Activated effector memory CD4-positive, alpha-beta T cell treated with anti-CD3 and anti-CD28 coated beads, Interleukin-2, amount 50 U/mL, for 16 hours (primary cell): ENCODE data around the gene TTC7B.
A peak's percentile ranks its signal among the peaks of the same experiment; 100 is the strongest.

Experiments used
- DNase-seq: peaks from one replicate; pipeline ENCODE4 v3.0.0-alpha.2; 2020

TTC7B gene

DNA sequence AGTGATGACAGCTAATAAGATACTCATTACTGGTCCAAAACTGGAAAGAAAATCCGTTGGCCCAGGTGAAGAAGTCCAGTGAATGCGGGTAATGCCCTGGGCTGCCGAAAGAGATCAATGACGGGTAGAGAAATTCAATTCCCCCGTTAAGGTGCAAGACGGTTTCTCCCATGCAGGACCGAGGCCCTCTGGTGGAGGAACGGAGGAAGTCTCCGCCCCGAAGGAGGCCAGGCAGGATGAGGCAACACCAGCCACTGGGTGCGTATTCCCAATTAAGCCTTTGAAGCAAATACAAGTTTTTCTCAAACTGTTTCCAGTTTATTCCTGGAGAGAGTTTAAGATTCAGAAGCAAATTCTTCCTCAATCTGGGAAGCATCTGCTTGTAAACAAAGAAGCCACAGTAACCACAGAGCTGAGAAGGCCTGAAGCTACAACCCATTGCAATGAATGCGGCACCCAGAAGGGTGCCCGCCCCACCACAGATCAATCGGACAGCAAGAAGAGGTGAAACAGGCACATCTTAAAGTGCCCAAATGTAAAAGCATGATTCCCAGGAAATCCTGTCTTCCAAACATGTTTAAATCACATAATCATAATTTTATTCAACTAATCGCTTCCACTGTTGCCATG lies 118.5 kb downstream of the TTC7B start:
- DNase-seq = peak; percentile 89

DNA sequence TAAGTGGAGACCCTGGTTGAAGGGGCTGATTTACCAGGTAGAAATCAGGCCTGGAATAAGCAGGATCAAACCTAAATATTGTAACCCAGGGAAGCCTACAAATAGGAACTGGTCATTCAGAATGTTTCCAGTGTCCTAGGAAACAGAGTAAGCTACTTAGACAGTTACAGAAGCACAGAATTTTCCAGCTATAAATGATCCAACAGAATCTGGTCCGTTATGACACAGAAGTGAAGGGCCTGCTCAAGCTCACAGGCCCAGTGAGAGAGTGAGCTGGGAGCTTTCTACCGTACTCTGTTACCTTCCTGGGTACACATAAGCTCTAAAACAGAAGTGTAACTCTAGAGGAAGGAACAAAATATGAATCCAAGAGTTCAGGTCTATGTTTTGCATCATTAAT lies 119.1 kb downstream of the TTC7B start:
- no peak for DNase-seq

DNA sequence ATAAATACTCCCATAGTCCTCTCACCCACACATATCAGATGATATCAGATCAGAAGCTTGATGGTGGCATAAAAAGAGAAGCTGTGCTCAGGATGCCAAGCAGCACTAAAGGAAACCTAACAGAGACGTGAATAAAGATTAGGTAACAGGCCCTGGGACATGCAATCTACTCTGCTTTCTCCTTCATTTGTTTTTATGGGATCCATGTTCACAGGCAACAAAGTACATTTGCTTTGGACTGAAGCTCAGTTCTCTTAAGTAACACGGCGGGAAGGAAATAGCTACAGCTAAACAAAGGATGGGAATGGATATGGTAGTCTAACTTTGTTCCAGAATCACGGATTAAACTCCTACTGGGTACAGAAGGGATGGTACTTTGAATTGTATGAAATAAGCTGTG lies 119.5 kb downstream of the TTC7B start:
- DNase-seq = no peak

DNA sequence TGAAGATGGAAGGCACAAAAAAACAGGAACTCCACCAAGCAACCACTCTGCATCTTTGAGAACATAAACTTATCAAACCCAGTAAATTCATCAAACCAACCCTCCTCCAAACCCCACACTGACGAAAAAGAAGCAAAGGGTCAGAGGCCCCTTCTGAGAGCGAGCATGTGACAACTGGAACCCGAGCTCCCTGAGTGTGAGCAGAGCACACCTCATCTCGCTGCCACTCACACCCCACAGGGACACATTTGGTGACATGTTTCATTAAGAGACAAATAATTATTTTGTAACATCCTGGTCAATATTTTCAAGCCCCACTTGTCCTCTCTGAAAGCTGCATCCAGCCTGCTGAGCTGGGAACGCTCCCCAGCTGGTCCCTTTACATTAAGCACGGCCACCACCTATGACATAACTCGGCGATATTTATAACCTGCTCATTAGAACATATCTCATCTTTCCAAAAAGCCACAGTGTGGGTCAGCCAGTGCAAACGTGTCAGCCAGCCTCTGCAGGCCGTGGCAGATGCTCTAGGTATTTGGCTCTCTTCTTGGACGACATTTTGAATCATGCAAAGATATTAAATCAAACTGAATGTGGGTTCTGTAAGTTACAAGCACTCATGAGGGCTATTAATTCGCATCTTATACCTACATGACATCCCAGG lies 120.1 kb downstream of the TTC7B start:
- DNase-seq = no peak

GRCh38 chr14:90693413-90693812 lies 122.8 kb downstream of the TTC7B start:
- no peak for DNase-seq

GRCh38 chr14:90692826-90693225 lies 123.4 kb downstream of the TTC7B start:
- DNase-seq = no peak

- no peak for DNase-seq
These were observed 124.2 kb downstream of the TTC7B start for GRCh38 chr14:90692061-90692460.

- no peak for DNase-seq
These were observed 124.6 kb downstream of the TTC7B start for GRCh38 chr14:90691627-90692026.

DNA sequence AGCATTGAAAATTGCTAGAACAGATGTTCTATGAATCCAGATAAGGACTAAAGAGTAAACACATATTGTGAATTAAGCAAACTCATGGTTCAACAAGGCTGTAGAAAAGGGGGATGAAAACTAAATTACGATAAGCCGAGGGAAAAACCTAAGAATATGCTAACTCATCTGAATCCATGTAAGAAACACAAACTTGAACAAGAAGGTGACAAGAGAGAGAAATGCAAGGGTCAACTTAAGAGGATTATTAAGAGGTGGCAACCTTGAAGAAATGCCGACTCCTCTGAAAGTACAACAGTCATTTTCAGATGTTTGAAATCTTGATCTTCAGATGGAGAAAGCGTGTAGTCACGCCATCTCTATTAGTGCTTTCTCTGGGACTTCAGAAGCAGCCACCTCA lies 128.6 kb downstream of the TTC7B start:
- no peak for DNase-seq

DNA sequence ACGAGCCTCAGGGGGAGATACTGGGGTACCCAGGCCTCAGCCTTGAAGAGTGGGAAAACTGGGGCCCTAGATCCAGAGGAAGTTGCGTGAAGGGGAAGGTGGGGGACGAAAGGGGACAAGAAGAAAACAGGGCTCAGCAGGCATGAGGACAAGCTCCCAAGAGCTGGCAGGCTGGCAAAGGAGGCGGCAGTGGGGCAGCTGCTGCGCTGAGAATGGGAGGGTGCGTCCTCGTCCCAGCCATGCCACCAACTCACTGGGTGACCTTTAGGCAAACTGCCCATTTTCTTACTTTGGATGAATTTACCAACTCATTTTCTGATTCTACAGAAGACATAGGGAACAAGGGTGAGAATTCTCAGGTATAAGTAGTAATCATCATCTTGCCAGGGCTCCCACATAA lies 133.6 kb downstream of the TTC7B start:
- no peak for DNase-seq

GRCh38 chr14:90681929-90682328 lies 134.3 kb downstream of the TTC7B start:
- no peak for DNase-seq

DNA sequence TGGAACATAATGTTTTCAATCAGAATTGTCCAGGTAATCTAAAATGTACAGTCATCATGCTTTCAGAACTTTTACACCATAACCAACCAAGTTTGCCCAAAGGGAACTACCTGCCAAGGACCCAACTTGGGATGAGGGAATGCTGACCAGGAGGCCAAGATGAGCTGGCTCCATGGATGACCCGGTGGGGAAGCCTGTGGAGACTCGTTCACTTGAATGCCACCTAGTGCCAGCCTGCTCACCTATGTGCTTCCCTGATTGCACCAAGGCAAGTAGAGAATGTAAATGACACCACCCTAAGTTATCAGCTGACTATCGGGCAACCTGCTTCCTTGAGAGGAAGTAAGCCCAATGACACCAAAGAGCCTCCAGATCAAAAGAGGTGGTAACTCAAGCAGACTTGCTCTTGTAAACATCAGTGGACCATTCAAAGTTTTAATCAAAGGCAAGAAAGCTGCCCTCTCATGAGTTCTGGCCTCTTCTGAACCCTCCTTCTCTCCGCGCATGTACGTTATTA lies 137.3 kb downstream of the TTC7B start:
- DNase-seq = no peak

DNA sequence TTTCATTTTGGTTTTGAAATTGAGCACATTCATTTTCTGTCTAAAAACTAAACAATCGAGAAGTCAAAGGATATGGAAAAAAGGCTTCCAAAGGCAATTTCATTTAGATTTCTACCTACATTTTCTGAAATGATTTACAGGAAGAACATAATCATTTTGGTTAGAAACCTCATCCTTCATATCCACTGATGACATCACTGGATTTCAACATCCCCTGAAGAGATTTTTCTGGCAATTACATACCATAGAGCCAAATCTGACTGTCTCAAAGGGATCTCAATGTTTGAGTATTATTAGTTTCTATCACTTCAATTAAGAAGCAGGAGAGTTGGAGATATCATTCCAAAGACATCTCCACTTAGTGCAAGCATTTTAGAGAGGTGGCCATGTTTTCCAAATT lies 137.8 kb downstream of the TTC7B start:
- DNase-seq = no peak

DNA sequence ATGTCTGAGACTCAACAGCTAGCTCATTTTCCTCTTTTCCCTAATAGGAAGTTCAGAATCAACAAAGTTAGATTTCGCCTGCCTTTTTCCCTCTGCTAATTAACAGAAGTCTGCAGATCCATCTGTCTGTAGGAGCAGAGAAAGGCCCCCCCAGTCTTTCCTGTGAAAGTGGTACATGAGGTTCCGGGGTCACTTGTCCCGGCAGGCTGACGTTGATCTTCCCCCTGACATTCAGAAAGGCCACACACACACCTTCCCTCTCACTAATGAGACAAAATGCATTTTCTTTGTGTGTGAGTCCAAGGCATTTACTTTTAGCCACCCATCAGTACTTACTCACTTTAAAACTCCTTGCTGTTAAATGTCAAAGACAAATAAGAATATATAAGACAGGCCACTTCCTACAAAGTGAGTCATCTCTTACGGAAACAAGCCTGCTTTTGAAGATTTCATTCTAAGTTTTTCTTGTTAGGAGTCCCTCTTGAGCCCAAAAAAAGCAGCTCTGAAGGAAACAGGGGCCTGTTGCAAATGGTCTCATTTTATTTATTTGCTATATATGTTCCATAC lies 138.7 kb downstream of the TTC7B start:
- no peak for DNase-seq

GRCh38 chr14:90676912-90677311 lies 139.3 kb downstream of the TTC7B start:
- no peak for DNase-seq

DNA sequence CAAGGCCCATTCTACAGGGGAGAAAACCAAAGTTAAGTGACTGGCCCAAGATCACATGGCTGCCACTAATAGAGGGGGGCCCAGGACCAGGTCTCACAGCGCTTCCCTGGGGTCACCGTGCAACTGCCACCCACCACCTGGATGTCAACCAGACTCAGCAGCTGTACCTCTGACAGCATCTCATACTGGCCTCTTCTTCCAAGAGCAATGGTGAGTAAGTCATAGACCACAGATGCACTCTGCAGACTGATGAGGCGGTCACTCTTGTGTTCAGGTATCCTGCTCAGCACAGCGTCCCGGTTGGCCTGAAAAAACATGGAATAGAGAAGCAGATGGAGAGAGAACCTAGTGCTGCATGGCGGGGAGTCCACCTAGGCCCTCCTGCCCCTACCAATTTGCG lies 139.9 kb downstream of the TTC7B start:
- DNase-seq = no peak

DNA sequence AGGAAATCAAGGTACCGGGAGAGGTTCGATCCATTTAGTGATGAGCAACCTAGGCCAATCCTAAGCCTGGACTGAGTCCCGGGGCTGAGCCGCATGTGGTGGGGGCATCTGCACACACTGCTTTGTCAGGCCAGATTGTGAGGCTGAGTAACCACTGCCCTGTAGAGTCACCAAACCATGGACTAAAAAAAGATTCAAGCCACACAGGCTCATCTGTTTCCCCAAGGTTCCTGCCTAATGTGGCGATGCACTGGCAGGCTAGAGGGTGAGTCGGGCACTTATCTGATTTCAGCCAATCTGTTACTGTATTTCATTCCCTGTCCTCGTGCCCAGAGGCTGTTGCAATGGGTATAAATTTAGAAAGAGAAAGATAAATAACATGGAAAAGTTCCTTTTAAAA lies 140.8 kb downstream of the TTC7B start:
- no peak for DNase-seq

- no peak for DNase-seq
These were observed 141.5 kb downstream of the TTC7B start for GRCh38 chr14:90674716-90675115.

GRCh38 chr14:90674043-90674670 lies 142.1 kb downstream of the TTC7B start:
- no peak for DNase-seq

- no peak for DNase-seq
These were observed 144.6 kb downstream of the TTC7B start for GRCh38 chr14:90671382-90672234.

GRCh38 chr14:90669731-90670130 lies 146.5 kb downstream of the TTC7B start:
- no peak for DNase-seq

DNA sequence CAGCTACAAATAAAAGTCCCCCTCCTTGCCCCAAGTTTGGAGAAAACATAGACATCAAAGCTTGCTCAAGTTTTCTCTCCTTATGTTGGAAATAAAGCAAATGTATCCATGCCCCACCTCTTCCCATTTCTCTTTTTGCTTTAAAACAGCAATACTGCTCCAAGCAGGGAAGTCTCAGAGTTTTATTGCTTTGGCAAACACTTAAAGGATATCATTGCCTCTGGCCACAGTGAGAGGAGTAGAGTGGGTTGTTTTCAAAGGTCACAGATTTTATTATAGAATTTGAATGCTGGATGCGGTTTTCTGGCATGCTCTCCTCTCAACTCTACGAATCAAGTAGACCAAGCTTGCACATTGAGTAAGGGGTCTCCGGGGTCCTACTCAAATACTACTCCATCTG lies 149.7 kb downstream of the TTC7B start:
- DNase-seq = no peak
